NCI-H2196 treated with DMSO at 0.1 percent for 48 hours (cell line): ENCODE results near the gene TRIO.

Experiments
- DNase-seq: peaks from one replicate; lab custom pipeline; 2025; ENCODE audit not compliant: unreplicated experiment; lab: John Stamatoyannopoulos, UW

The TRIO gene

GRCh38 chr5:14183187-14183939 lies 40.2 kb downstream of the TRIO start:
- no peak for DNase-seq

- DNase-seq, result no peak
These were observed 40.9 kb downstream of the TRIO start for GRCh38 chr5:14184082-14184481.

GRCh38 chr5:14184725-14185124 lies 41.6 kb downstream of the TRIO start:
- no peak for DNase-seq

GRCh38 chr5:14185326-14186058 lies 42.4 kb downstream of the TRIO start:
- DNase-seq, result no peak

- DNase-seq, result no peak
These were observed 43.1 kb downstream of the TRIO start for GRCh38 chr5:14186059-14186830.

GRCh38 chr5:14187157-14187556 lies 44.0 kb downstream of the TRIO start:
- no peak for DNase-seq

- DNase-seq, result no peak
These were observed 44.5 kb downstream of the TRIO start for GRCh38 chr5:14187660-14188059.

GRCh38 chr5:14188778-14189177 lies 45.6 kb downstream of the TRIO start:
- no peak for DNase-seq

GRCh38 chr5:14189680-14190079 lies 46.5 kb downstream of the TRIO start:
- DNase-seq, result no peak

- DNase-seq, result no peak
These were observed 47.3 kb downstream of the TRIO start for GRCh38 chr5:14190194-14191164.

GRCh38 chr5:14191325-14191724 lies 48.2 kb downstream of the TRIO start:
- DNase-seq, result no peak

- DNase-seq, result no peak
These were observed 50.4 kb downstream of the TRIO start for GRCh38 chr5:14193496-14193895.

GRCh38 chr5:14195588-14195987 lies 52.4 kb downstream of the TRIO start:
- no peak for DNase-seq

GRCh38 chr5:14197056-14197455 lies 53.9 kb downstream of the TRIO start:
- DNase-seq, result no peak

GRCh38 chr5:14199902-14200301 lies 56.8 kb downstream of the TRIO start:
- DNase-seq, result peak; percentile 39

GRCh38 chr5:14200312-14200990 lies 57.3 kb downstream of the TRIO start:
- DNase-seq, result no peak

- no peak for DNase-seq
These were observed 58.3 kb downstream of the TRIO start for GRCh38 chr5:14201325-14202045.

- no peak for DNase-seq
These were observed 59.3 kb downstream of the TRIO start for GRCh38 chr5:14202462-14202861.

- DNase-seq, result no peak
These were observed 61.0 kb downstream of the TRIO start for GRCh38 chr5:14204011-14204670.
